GM19455 (cell line): ENCODE results near the gene NPIPB5.
"Not testable (repeated sequence)": the region's sequence is repeated elsewhere in the genome, so short reads cannot be mapped to it uniquely, and the experiment has no call there.

ENCODE experiments used
- ATAC-seq: cut with Tn5 transposase; IDR thresholded peaks from one replicate; pipeline ENCODE4 v1.9.1; 2021; ENCODE audit not compliant: unreplicated experiment

The NPIPB5 gene

GRCh38 chr16:22510591-22510990 lies at the start of gene NPIPB5:
TSS of gene NPIPB5 (plus strand) at chr16:22510891. CDS start at chr16:22513802, 2,911 bp downstream.
- not testable (repeated sequence) for ATAC-seq

- not testable (repeated sequence) for ATAC-seq
Observed at GRCh38 chr16:22468846-22469245, 41.8 kb upstream of the NPIPB5 start.

- not testable (repeated sequence) for ATAC-seq
Observed at GRCh38 chr16:22537996-22538395, 27.3 kb downstream of the NPIPB5 start.

- not testable (repeated sequence) for ATAC-seq
Observed at GRCh38 chr16:22544809-22545208, 34.1 kb downstream of the NPIPB5 start.

DNA sequence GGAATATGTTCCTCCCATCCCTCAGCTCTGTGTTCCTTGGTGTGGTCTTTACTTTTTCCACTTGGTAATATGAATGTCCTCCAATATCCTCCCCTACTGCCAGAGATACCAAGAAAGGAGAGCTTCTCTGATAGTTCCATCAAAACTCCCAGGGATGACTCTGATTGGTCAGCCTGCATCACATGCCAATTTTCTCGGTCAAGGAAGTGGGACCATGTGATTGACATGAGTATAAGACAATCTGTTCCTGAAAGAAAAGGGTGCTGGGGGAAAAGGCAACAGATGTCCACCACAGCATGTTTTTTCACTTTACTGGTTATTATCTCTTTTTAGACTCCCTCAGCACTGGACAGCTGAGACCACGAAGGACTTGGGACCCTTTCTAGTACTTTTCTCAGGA lies 35.9 kb downstream of the NPIPB5 start:
- not testable (repeated sequence) for ATAC-seq

- not testable (repeated sequence) for ATAC-seq
Observed at GRCh38 chr16:22547170-22547765, 36.6 kb downstream of the NPIPB5 start.

- ATAC-seq: not testable (repeated sequence)
Observed at GRCh38 chr16:22549853-22550252, 39.2 kb downstream of the NPIPB5 start.

GRCh38 chr16:22551143-22551542 lies 40.5 kb downstream of the NPIPB5 start:
- not testable (repeated sequence) for ATAC-seq

- ATAC-seq: not testable (repeated sequence)
Observed at GRCh38 chr16:22551651-22552050, 41.0 kb downstream of the NPIPB5 start.

DNA sequence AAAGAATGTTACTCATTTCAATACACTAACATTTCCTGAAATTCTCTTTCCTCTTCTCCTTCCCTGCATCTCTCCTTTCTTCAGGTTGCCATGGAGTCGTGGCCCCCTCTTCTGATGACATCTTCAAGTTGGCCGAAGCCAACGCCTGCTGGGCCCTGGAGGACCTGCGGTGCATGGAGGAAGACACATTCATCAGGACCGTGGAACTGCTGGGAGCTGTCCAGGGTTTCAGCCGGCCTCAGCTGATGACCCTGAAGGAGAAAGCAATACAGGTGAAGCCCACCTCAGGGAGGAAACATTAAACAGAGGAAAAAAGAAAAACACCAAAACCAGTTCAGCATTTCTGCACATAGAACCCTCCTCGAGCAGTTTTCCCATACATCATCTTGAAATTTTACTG lies 46.1 kb downstream of the NPIPB5 start:
- not testable (repeated sequence) for ATAC-seq
